Suprapubic skin (tissue), 4 donors: ENCODE measurements around the gene KCNJ9. TPM values are rescaled to one million over a fixed set of nuclear protein-coding genes. Genes with fewer than 3 reads are reported as not detected.

Experiments
- DNase-seq, 2 donors: peaks; one replicate each; pipeline ENCODE4 v3.0.0-alpha.2; 2019; ENCODE audit warnings: low spot score in 2 of 2
- H3K27ac ChIP-seq: fragments of 200-600 bp; sonication (generic); one replicate; pipeline ENCODE4 v1.5.1; 2019
- H3K27me3 ChIP-seq: fragments of 200-600 bp; sonication (generic); one replicate; pipeline ENCODE4 v1.5.1; 2019
- H3K36me3 ChIP-seq: fragments of 200-600 bp; sonication (generic); one replicate; pipeline ENCODE4 v1.5.1; 2019
- H3K4me1 ChIP-seq: fragments of 200-600 bp; sonication (generic); one replicate; pipeline ENCODE4 v1.5.1; 2019
- H3K4me3 ChIP-seq: fragments of 200-600 bp; sonication (generic); one replicate; pipeline ENCODE4 v1.5.1; 2019; ENCODE audit warnings: mild to moderate bottlenecking
- H3K9me3 ChIP-seq: fragments of 200-600 bp; sonication (generic); one replicate; pipeline ENCODE4 v1.5.1; 2019
- CTCF ChIP-seq, 2 donors: fragments of 200-600 bp in 1 of 2; fragments of 450-650 bp in 1 of 2; sonication (generic) in 1 of 2; IDR thresholded peaks; one replicate each; pipeline ENCODE4 v1.5.1; 2016 to 2019; ENCODE audit warnings: antibody characterized with exemption in 2 of 2, mild to moderate bottlenecking in 1 of 2, moderate library complexity in 1 of 2
- EP300 ChIP-seq: sonication (generic); formaldehyde crosslinking; IDR thresholded peaks from one replicate; pipeline ENCODE4 v1.6.1; 2017; ENCODE audit warnings: antibody characterized with exemption
- POLR2A ChIP-seq, 2 donors: fragments of 450-650 bp; IDR thresholded peaks; one replicate each; pipeline ENCODE4 v1.6.1; 2017; ENCODE audit warnings: antibody characterized with exemption in 2 of 2, mild to moderate bottlenecking in 2 of 2, moderate library complexity in 2 of 2
- POLR2AphosphoS5 ChIP-seq, 3 donors: sonication (generic); formaldehyde crosslinking; IDR thresholded peaks; one replicate each; pipeline ENCODE4 v1.6.1; 2017; ENCODE audit warnings: antibody characterized with exemption in 3 of 3
- WGBS: methylation state at CpG from one replicate; pipeline ENCODE4 v1.1.5; 2018; 5-methylcytosine and 5-hydroxymethylcytosine counted together
- total RNA-seq, 4 donors: library from RNA; depleted of rRNA; stranded (reverse); fragments of >200 nt; gene quantifications; one replicate each; pipeline ENCODE4 v1.1.0, GENCODE V29; 2016

Gene KCNJ9
- total RNA-seq, 4 donors from 2014 or later: 0.13 TPM; not detected in 3

- Histone ChIP-seq H3K27me3 (peaks cover 68% of the 10 kb centered on the region), H3K9me3 (no peaks in the 10 kb centered on the region), H3K27ac (no peak overlapping the region), H3K36me3 (peaks cover 3% of the 10 kb centered on the region), H3K4me1 (peaks cover 11% of the 10 kb centered on the region), H3K4me3 (no peak overlapping the region)
- WGBS: 66% methylated on average over 2 of the region's 2 CpGs
- DNase-seq: no peak
- TF ChIP-seq POLR2AphosphoS5 (IDR thresholded peaks at IDR 0.05): no peak
- no peak for TF ChIP-seq POLR2A (IDR thresholded peaks at IDR 0.05)
- TF ChIP-seq EP300: no peak
- no peak for TF ChIP-seq CTCF (IDR thresholded peaks at IDR 0.05)
Measured at GRCh38 chr1:160082487-160082886, 1.1 kb downstream of the KCNJ9 start.

- WGBS: 60% methylated on average over 3 of the region's 3 CpGs
- DNase-seq: no peak
- H3K27me3 ChIP-seq: peaks cover 67% of the 10 kb centered on the region
Measured at GRCh38 chr1:160082926-160083325, 1.6 kb downstream of the KCNJ9 start.

GRCh38 chr1:160083968-160084770 is 2.8 kb downstream of the KCNJ9 start:
- no peak for DNase-seq
- no peak overlapping the region for H3K27ac ChIP-seq
- peak overlapping the region; percentile 45 for H3K4me3 ChIP-seq
- H3K9me3 ChIP-seq: no peaks in the 10 kb centered on the region
- H3K27me3 ChIP-seq: peaks cover 55% of the 10 kb centered on the region
- H3K4me1 ChIP-seq: peaks cover 11% of the 10 kb centered on the region
- no peak for TF ChIP-seq EP300
- peak in 1 of 2 donors; percentile 77 for TF ChIP-seq CTCF (IDR thresholded peaks at IDR 0.05)
- 75% methylated on average over 21 of the region's 96 CpGs for WGBS
- peaks cover 20% of the 10 kb centered on the region for H3K36me3 ChIP-seq

More at GRCh38 chr1:160082926-160083325, 1.6 kb downstream of the KCNJ9 start:
- Histone ChIP-seq H3K4me3 (no peak overlapping the region), H3K4me1 (peaks cover 11% of the 10 kb centered on the region), H3K9me3 (no peaks in the 10 kb centered on the region), H3K27ac (no peak overlapping the region), H3K36me3 (peaks cover 8% of the 10 kb centered on the region)
- TF ChIP-seq CTCF (IDR thresholded peaks at IDR 0.05) (no peak), POLR2A (IDR thresholded peaks at IDR 0.05) (no peak), EP300 (no peak), POLR2AphosphoS5 (IDR thresholded peaks at IDR 0.05) (no peak)

- H3K27ac ChIP-seq: no peak overlapping the region
- peaks cover 11% of the 10 kb centered on the region for H3K4me1 ChIP-seq
- peaks cover 25% of the 10 kb centered on the region for H3K36me3 ChIP-seq
- DNase-seq: no peak
- no peak overlapping the region for H3K4me3 ChIP-seq
- TF ChIP-seq CTCF (IDR thresholded peaks at IDR 0.05) (no peak), EP300 (no peak), POLR2A (IDR thresholded peaks at IDR 0.05) (no peak), POLR2AphosphoS5 (IDR thresholded peaks at IDR 0.05) (no peak)
- WGBS: 86% methylated on average over 30 of the region's 30 CpGs
- H3K9me3 ChIP-seq: no peaks in the 10 kb centered on the region
- H3K27me3 ChIP-seq: peaks cover 48% of the 10 kb centered on the region
Measured at GRCh38 chr1:160084771-160085321, 3.5 kb downstream of the KCNJ9 start.

GRCh38 chr1:160085686-160086455 is 4.5 kb downstream of the KCNJ9 start:
- no peak overlapping the region for H3K27ac ChIP-seq
- no peak for DNase-seq
- TF ChIP-seq POLR2AphosphoS5 (IDR thresholded peaks at IDR 0.05) (no peak), POLR2A (IDR thresholded peaks at IDR 0.05) (no peak), EP300 (no peak), CTCF (IDR thresholded peaks at IDR 0.05) (peak; percentile 50 to 88)
- WGBS: 56% methylated on average over 19 of the region's 19 CpGs
- H3K4me1 ChIP-seq: peaks cover 11% of the 10 kb centered on the region
- peaks cover 37% of the 10 kb centered on the region for H3K27me3 ChIP-seq
- H3K9me3 ChIP-seq: no peaks in the 10 kb centered on the region
- H3K4me3 ChIP-seq: no peak overlapping the region
- peaks cover 35% of the 10 kb centered on the region for H3K36me3 ChIP-seq
